Measurements from ENCODE around the gene CPA1.

CPA1 gene

GRCh38 chr7:130379921-130380860, at the start of gene CPA1:
CPA1 (plus strand) TSS chr7:130380494; CDS start chr7:130380521, 27 bp downstream.
- DNase-seq, result no peak

GRCh38 chr7:130332259-130333053, 47.8 kb upstream of the CPA1 start:
- no peak for DNase-seq

- no peak for DNase-seq
Observed at GRCh38 chr7:130333832-130334231, 46.5 kb upstream of the CPA1 start.

- DNase-seq, result no peak
Observed at GRCh38 chr7:130334274-130334673, 46.0 kb upstream of the CPA1 start.

DNA sequence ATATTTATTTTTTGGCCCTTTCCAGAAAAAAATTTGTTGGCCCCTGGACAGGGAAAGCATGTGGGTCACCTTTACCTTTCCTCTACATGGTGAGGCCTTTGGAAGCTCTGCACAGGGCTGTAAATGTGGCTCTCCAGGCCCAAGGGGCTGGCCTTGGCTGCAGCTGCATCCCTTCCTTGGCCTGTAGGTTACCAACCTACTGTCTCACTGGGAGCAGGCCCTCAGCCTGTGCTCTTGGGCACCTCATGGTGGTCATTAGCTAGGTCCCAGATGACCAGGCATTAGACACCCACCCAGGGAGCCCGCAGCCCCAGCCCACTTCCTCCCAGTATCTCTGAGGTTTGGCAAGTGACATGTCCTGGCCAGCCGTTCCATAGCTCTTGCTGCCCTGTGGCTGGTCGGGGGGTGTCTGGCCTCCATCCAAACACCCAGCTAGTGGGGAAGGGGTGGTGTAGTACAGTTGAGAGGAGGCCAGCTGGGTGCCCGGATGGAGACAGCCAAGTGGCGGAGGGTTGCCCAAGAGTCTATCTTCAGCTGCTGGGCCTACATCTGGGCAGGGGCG, 42.8 kb upstream of the CPA1 start:
- no peak for DNase-seq

DNA sequence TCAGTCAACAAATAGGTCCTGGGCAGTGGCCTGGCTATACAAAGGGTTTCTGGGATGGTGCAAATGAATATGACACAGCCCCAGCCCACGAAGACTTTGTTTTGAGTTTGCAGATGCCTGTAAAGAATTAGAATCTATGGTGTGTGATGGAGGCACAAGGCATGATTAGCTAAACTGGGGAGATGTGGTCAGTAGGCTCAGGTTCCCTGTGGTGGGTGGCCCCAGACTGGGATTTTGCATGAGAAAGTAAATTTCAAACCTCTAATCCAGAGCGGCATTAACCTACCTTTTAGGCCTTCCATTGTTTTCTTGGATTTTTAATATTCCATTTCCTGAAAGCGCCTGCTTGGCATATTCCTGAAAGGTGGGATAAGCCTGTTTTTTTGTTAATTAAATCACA, 42.1 kb upstream of the CPA1 start:
- no peak for DNase-seq

DNA sequence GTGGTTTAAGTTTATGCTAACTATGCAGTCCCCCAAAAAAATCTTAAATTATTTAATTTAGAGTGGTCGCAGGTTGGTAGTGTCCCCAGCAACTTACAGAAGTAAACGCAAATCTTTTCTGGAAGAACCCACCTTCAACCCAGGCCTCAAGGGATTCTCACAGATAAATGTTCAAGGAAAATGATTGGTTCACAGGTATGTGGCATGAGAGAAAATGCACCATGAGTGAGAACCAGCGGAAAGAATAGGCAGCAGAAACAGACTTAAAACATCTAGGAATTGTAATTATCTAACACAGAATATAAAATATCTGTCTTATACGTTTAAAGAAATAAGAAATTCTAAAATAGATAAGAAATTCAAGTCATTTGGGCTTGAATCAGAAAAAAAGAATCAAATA, 38.4 kb upstream of the CPA1 start:
- DNase-seq, result no peak

- DNase-seq, result no peak
Observed at GRCh38 chr7:130342701-130343380, 37.5 kb upstream of the CPA1 start.

DNA sequence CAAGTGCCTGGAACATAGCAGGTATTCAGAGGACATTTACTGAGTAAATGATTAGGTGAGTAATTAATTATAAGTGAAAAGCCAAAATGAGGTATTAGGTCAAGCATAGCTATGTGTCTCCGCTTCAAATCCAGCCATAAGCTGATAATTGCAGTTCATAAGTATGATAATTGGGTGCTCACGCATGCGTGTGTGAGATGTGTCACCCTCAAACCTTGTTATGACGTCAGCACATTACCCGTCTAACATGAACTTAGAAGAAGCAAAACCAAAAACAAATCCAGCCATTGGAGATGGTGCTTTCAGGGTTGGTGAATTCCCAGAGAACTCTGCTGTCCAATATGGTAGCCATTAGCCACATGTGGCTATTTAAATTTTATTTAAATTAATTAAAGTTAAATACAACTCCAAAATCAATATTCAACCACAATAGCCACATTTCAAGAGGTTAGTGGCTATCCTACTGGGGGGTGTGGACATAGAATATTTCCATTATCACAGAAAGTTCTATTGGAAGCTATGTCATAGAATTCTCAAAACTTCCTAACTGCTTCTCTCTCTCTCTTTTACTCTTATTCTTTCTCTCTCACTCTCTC, 35.9 kb upstream of the CPA1 start, which contains the start of gene CPA5:
Gene CPA5, plus strand, starts transcription at position 546 of the 596 bp plus-strand sequence. CDS start 1,670 bp downstream, outside the sequence.
- no peak for DNase-seq

DNA sequence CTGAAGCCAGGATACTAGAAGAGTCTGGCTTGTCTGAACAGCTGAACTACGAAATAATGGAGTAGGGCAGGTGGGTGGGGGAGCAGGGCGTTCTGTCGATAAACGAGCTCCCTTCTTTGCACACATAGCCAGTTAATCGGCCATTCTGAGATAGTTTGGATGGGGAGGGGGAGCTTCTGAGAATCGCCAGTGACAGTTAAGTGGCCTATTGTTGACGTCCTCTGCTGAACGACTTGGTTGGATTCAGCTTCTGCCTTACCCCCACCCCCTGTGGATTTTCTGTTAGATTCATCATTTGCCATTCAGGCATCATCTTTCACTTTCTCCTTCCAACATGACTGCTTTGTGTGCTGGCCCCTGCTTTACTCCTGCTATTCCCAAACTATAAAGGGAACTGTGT, 35.2 kb upstream of the CPA1 start:
- no peak for DNase-seq

GRCh38 chr7:130345725-130346124, 34.6 kb upstream of the CPA1 start:
- no peak for DNase-seq

GRCh38 chr7:130346177-130346905, 34.0 kb upstream of the CPA1 start:
- DNase-seq, result no peak

DNA sequence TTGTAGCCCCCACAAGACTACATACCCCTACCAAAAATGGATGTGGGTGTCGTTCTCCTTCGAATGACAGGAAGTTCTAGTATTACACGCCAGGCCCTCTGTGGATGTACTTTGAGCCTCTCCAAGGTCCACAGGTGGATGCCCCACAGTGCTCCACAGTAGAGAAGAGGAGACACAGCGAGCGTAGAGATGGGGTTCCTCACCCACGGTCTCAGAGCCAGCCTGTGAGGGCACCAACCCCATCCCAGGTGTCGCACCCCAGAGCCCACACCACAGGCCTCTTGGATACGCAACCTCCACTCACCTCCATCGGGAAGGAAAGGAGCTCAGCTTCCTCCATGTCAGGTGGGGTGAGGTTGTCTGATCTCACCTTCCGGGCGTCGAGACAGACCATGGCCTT, 33.4 kb upstream of the CPA1 start:
- no peak for DNase-seq

DNA sequence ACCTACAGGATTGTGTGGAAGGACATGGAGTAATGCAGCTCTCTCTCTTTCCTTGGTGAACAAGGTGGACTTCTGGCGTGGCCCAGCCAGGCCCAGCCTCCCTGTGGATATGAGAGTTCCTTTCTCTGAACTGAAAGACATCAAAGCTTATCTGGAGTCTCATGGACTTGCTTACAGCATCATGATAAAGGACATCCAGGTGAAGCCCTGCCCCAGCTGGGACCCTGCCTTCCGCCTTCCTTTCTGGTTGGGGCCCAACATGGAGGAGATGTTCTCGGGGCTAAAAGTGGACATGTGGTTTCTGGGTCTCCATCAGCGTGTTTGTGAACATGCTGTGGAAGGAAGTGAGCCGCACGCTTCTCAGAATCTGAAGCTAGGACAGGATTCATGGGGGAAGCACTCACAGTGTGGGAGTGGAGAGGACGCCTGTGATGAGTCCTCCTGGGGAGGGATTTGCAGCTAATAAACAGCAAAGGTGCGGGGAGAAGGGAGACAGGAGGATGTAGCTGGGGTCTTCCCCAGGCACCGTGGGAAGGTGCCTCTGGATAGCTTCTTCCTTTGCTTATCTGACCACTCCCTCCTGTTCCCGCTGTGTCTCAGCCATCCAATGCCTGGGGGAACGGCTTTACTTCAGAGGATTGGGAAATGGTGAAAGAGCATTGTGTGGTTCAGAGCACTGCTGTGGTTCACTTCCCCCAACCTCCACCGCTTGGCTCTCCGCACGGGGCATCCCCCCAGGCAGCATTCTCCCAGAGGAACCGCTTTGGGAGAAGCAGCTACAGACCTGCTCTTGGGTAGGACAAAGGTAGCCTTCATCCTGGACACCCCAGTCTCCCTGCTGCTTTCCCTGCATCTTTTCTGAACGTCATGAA, 30.1 kb upstream of the CPA1 start:
- no peak for DNase-seq

DNA sequence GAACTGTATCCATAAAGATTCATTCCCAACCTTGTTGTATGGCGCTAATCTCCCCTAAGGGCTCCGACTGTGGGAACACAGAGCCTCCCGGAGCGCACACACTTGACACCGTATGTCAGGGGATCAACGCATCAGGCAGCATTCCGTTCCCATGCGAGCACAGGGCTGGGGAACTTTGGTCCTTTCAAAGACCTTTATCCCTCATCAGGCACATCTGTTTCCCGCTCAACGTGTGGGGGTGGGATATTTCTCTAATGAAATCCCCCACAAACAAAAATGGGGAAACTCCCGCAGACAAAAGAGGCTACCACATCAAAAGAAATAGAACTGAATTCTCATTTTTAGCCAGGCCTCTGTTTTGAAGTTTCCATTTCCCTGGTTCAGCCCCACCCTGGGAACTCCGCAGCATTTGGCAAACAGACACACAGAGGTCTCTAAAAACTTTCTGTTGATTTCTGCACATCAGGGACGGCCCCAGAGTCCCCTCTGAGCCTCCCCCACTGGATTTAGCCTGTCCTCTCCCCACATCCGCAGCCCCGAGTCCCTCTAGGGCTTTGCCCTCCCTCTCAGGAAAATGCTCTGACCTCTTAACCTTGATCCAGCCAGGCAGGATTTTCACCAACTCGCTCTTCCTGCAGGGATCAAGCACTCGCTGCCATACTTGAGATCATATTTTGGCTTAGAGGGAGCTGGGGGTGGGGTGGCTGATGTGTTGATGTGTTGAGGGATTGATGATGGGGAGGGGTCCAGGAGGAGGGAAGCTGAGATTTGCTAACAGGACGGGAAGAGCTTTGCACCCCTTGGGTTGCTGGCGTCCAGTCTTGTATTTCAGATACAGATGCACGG, 29.1 kb upstream of the CPA1 start:
- DNase-seq, result no peak

DNA sequence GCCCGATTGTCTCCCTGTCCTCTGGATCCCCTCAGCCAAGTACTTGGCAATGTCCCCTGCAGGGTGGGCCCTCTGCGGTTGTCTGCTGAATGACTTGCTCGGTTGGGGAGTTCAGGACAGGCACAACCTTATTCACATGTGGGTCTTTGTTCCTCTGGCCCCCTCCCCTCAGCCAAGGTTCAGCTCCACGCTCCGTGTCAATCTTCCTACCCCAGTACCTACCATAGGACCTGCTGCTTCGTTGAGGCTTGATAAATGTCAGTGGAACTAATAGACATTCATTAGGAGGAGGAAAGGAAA, 28.6 kb upstream of the CPA1 start:
- no peak for DNase-seq

DNA sequence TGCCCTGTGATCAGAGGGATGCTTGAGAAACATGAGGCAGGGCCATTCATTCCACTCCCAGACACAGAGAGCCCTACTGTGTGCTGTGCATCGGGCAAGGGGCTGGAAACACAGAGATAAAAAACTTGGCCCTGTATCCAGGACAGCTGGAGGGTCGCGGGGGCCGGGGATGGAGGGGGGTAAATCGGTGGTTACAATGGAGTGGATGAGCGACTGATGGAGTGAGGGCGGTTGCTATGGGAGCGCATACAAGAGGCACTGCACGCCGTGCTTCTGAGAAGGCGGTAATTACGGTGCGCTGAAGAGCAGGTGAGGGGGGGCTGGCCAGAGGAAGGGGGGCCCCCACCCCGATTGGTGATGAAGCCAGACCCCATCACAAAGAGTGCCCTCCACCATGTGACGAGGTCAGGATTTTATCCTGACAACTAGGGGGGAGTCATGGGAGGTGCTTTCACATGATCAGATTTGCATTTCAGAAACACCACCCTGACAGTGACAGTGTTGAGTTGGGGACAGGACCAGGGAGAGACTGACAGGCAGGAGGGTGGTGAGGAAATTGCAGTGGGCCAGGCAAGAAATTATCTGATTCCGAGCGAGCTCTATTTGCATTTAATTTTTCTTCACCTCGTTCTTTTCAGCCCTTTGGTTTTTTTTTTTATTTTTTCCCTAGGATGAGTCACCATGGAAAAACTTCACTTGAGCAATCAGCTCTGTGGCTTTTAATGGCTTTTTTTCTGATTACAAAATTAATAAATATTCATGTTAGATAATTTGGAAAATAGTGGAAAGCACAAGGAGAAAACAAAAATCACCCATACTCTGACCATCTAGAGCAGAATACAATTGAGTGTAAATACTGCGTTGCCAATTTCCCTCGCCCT, 27.9 kb upstream of the CPA1 start:
- no peak for DNase-seq

GRCh38 chr7:130353196-130353595, 27.1 kb upstream of the CPA1 start:
- no peak for DNase-seq

Measured in SHP77 treated with DMSO at 0.1 percent for 48 hours (cell line).